ENCODE measurements around the gene IL17F. TPM values are rescaled to one million over a fixed set of nuclear protein-coding genes. Genes with fewer than 3 reads are reported as not detected.

IL17F gene
- polyA plus RNA-seq, 1 donor from 2014 or later = not detected

DNA sequence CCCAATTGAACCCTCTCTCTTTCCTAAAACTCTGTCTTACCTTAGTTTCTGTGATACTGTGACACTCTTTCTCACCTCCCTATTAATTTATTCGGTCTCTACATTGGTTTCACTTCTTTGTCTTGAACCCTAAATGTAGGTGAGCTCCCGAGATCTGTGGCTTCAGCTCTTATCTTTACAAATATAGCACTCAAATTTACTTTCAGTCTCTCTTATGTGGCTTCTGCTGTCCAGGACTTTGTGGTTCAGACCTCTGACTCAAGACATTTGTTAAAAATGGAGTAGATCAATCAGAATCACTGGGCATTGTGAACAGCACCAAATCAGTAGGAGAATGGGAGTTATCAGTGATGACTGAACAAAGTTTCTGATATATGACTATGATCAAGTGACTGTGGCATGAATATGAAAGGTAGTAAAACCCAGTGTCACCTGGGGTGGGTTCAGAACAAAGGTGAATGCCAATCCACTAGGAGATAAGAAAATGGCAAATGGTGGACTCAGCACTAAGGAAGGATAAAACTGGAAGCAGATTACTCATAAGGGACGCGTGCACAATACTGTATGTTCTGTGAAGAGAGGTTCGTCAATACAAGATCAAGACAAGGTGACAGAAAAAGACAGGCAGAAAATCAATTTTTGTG is 27.2 kb downstream of the IL17F start:
- Histone ChIP-seq H4K20me1 (ENCODE audit: insufficient read depth) (no peaks in the 10 kb centered on the region), H3K9me2 (ENCODE audit: insufficient read depth, low read length) (no peaks in the 10 kb centered on the region), H3K4me2 (ENCODE audit: low read length) (no peak overlapping the region), H3K4me3 (ENCODE audit: low read length) (no peak overlapping the region), H3K27ac (ENCODE audit: low read length) (no peak overlapping the region), H3K9me3 (ENCODE audit: low read length) (no peaks in the 10 kb centered on the region), H3K9ac (ENCODE audit: low read length) (no peak overlapping the region), H3K79me2 (replicated peaks; ENCODE audit: insufficient read depth, low read length) (no peaks in the 10 kb centered on the region), H3K27me3 (ENCODE audit: insufficient read depth, low read depth, low read length) (no peaks in the 10 kb centered on the region), H2AFZ (ENCODE audit: low read depth, low read length) (no peak overlapping the region), H3K36me3 (ENCODE audit: insufficient read depth, low read length) (no peaks in the 10 kb centered on the region), H3F3A (ENCODE audit: insufficient read depth, low read length, poor library complexity, severe bottlenecking) (no peaks in the 10 kb centered on the region)
- TF ChIP-seq MXI1 (conservative IDR thresholded peaks at IDR 0.05; ENCODE audit: poor library complexity, severe bottlenecking) = no peak
- no peak for TF ChIP-seq TAF1 (IDR thresholded peaks at IDR 0.05; ENCODE audit: low read depth)
- TF ChIP-seq POLR2AphosphoS5 (IDR thresholded peaks at IDR 0.05) = no peak
- TF ChIP-seq CTCF (IDR thresholded peaks at IDR 0.05; ENCODE audit: poor library complexity, severe bottlenecking) = no peak
- TF ChIP-seq EP300 (conservative IDR thresholded peaks at IDR 0.05; ENCODE audit: poor library complexity, severe bottlenecking) = no peak
- TF ChIP-seq EZH2 (IDR thresholded peaks at IDR 0.05; ENCODE audit: borderline replicate concordance, insufficient read depth, low read length, poor library complexity, severe bottlenecking) = no peak
- TF ChIP-seq, protein P1, sequence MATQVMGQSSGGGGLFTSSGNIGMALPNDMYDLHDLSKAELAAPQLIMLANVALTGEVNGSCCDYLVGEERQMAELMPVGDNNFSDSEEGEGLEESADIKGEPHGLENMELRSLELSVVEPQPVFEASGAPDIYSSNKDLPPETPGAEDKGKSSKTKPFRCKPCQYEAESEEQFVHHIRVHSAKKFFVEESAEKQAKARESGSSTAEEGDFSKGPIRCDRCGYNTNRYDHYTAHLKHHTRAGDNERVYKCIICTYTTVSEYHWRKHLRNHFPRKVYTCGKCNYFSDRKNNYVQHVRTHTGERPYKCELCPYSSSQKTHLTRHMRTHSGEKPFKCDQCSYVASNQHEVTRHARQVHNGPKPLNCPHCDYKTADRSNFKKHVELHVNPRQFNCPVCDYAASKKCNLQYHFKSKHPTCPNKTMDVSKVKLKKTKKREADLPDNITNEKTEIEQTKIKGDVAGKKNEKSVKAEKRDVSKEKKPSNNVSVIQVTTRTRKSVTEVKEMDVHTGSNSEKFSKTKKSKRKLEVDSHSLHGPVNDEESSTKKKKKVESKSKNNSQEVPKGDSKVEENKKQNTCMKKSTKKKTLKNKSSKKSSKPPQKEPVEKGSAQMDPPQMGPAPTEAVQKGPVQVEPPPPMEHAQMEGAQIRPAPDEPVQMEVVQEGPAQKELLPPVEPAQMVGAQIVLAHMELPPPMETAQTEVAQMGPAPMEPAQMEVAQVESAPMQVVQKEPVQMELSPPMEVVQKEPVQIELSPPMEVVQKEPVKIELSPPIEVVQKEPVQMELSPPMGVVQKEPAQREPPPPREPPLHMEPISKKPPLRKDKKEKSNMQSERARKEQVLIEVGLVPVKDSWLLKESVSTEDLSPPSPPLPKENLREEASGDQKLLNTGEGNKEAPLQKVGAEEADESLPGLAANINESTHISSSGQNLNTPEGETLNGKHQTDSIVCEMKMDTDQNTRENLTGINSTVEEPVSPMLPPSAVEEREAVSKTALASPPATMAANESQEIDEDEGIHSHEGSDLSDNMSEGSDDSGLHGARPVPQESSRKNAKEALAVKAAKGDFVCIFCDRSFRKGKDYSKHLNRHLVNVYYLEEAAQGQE (IDR thresholded peaks at IDR 0.05; ENCODE audit: borderline replicate concordance) = no peak
- no peak for TF ChIP-seq RAD21 (conservative IDR thresholded peaks at IDR 0.05)
- TF ChIP-seq SMC3 (conservative IDR thresholded peaks at IDR 0.05; ENCODE audit: poor library complexity) = no peak

DNA sequence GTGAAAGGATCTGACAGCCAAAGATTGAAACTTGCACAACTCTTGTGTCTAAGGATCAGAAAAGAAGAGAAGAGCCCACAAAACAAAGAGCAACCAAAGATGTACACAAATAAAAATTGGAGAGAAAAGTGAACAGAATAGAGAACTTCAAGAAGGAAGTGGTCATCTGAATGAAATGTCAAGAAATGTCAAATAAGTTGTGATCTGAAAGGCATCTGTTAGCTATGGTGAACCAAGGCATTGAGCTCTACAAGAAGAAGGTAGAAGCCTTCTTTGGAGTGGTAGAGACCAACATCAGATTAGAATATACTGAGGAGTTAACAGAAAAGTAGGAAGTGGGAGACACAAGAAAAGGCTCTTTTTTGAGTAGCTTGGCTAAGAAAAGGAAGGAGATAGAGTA is 28.5 kb downstream of the IL17F start:
- no peak overlapping the region for H2AFZ ChIP-seq (ENCODE audit: low read depth, low read length)
- no peak overlapping the region for H3K4me2 ChIP-seq (ENCODE audit: low read length)
- H3K9me2 ChIP-seq (ENCODE audit: insufficient read depth, low read length) = no peaks in the 10 kb centered on the region
- no peaks in the 10 kb centered on the region for H3K36me3 ChIP-seq (ENCODE audit: insufficient read depth, low read length)
- H3K27ac ChIP-seq (ENCODE audit: low read length) = no peak overlapping the region
- H3K27me3 ChIP-seq (ENCODE audit: insufficient read depth, low read depth, low read length) = no peaks in the 10 kb centered on the region
- TF ChIP-seq SMC3 (conservative IDR thresholded peaks at IDR 0.05; ENCODE audit: poor library complexity) (no peak), CTCF (IDR thresholded peaks at IDR 0.05; ENCODE audit: poor library complexity, severe bottlenecking) (no peak), EP300 (conservative IDR thresholded peaks at IDR 0.05; ENCODE audit: poor library complexity, severe bottlenecking) (no peak), EZH2 (IDR thresholded peaks at IDR 0.05; ENCODE audit: borderline replicate concordance, insufficient read depth, low read length, poor library complexity, severe bottlenecking) (no peak), POLR2AphosphoS5 (IDR thresholded peaks at IDR 0.05) (no peak), RAD21 (conservative IDR thresholded peaks at IDR 0.05) (no peak), MXI1 (conservative IDR thresholded peaks at IDR 0.05; ENCODE audit: poor library complexity, severe bottlenecking) (no peak), TAF1 (IDR thresholded peaks at IDR 0.05; ENCODE audit: low read depth) (no peak)
- TF ChIP-seq, protein P1 (IDR thresholded peaks at IDR 0.05; ENCODE audit: borderline replicate concordance) = no peak
- no peak overlapping the region for H3K4me3 ChIP-seq (ENCODE audit: low read length)
- no peaks in the 10 kb centered on the region for H4K20me1 ChIP-seq (ENCODE audit: insufficient read depth)
- H3K79me2 ChIP-seq (replicated peaks; ENCODE audit: insufficient read depth, low read length) = no peaks in the 10 kb centered on the region
- H3K9me3 ChIP-seq (ENCODE audit: low read length) = no peaks in the 10 kb centered on the region
- H3F3A ChIP-seq (ENCODE audit: insufficient read depth, low read length, poor library complexity, severe bottlenecking) = no peaks in the 10 kb centered on the region
- no peak overlapping the region for H3K9ac ChIP-seq (ENCODE audit: low read length)

Data from neural cell (in vitro differentiated cells).